ENCODE measurements around the gene ESR2.

GRCh38 chr14:64202716-64203115, 91.5 kb downstream of the ESR2 start:
- no peak for TF ChIP-seq GATA2 (IDR thresholded peaks at IDR 0.05; ENCODE audit: insufficient read depth, insufficient read length, low read depth, low read length)
- TF ChIP-seq POLR2A (IDR thresholded peaks at IDR 0.05; ENCODE audit: low read depth, low read length), result no peak
- TF ChIP-seq CTCF (IDR thresholded peaks at IDR 0.05; ENCODE audit: extremely low read depth in 1 of 2, insufficient read depth in 1 of 2, low read depth in 1 of 2, low read length in 2 of 2), result no peak
- TF ChIP-seq FOS (IDR thresholded peaks at IDR 0.05; ENCODE audit: borderline replicate concordance, insufficient read depth, low read length), result no peak
- TF ChIP-seq POLR2AphosphoS5 (IDR thresholded peaks at IDR 0.05; ENCODE audit: insufficient read depth, low read depth, low read length), result no peak
- TF ChIP-seq MAX (IDR thresholded peaks at IDR 0.05; ENCODE audit: insufficient read depth, insufficient read length), result no peak
- no peak for TF ChIP-seq EZH2 (IDR thresholded peaks at IDR 0.05; ENCODE audit: borderline replicate concordance, low read depth, low read length, severe bottlenecking)
- TF ChIP-seq MYC (IDR thresholded peaks at IDR 0.05; ENCODE audit: low read depth, low read length), result no peak
